T1000 (cell line): ENCODE data around the gene KCNAB2.

Source experiments
- DNase-seq: peaks from one replicate; lab custom pipeline; 2025; ENCODE audit warnings: mixed read lengths; lab: John Stamatoyannopoulos, UW

Gene KCNAB2

DNA sequence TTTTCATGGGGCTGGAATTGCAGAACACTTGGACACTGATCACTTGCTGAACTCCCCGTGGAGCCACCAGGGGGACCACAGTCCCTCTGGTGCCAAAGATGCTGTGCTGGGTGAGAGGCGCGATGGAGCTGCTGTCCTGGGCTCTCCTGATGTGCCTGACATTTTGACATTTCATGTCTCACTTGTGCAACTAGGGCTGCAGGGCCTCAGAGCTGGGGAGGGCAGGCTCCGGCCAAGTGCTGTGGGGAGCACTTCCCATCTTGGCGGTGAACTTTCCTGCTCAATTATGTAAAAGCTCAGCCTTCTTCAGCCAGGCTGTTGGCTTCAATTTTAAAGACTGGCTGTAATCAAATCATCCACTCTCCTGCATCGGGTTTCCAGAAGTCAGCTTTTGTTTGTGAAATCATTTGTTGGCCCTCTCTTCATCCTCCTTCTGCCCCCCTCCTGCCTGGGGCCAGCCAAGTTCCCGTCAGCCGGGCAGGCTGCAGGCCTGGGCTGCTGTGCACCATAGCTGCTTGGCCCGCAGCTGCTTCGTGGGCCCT, 36.8 kb downstream of the KCNAB2 start:
- no peak for DNase-seq

DNA sequence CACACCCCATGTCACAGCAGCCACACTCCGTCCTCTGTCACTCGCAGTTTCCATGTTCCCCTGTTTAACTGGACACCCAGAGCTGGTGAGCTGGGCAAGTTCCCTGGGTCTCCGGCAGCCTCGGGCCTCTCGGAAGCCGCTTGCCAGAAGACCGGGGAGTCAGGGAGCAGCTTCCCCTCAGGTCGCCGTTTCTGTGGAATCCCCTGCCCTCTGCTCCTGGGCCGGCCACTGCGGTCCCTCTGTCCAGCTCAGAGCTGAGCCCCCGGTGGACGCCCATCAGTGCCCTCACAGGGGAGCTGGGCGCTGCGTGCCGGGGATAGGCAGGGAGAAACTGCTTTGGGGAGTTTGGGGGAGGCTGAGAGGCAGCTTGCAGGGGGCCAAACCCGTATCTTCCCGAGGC, 37.7 kb downstream of the KCNAB2 start:
- DNase-seq: no peak

DNA sequence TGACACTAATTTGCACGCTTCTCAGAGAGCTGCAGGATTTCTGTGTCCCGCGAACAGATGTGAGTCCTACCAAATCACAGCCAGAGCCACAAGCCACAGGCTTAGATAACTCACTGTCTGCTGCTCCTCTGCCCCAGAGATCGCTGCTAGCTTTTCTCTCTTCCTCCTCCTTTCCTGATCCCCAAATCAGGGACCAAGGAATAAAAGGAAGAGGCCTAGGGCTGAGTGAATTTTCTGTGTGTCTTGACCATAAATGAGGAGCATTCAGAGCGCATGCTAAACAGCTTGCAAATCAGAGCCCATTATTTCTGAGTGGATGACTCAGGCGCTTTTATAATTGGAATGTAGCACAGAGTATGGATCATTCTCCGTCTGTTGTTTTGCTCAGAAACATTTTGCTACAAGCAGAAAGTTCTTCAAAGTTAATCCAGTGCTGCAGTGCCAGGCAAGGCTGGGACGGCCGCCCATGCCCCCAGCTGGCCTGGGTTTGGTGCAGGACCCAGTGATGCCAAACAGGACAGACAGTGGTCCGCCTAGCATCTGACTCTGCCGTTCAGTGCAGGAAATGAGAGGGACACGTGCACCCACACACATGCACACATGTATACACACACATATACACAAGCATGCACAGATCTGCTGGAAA, 38.2 kb downstream of the KCNAB2 start:
- no peak for DNase-seq

DNA sequence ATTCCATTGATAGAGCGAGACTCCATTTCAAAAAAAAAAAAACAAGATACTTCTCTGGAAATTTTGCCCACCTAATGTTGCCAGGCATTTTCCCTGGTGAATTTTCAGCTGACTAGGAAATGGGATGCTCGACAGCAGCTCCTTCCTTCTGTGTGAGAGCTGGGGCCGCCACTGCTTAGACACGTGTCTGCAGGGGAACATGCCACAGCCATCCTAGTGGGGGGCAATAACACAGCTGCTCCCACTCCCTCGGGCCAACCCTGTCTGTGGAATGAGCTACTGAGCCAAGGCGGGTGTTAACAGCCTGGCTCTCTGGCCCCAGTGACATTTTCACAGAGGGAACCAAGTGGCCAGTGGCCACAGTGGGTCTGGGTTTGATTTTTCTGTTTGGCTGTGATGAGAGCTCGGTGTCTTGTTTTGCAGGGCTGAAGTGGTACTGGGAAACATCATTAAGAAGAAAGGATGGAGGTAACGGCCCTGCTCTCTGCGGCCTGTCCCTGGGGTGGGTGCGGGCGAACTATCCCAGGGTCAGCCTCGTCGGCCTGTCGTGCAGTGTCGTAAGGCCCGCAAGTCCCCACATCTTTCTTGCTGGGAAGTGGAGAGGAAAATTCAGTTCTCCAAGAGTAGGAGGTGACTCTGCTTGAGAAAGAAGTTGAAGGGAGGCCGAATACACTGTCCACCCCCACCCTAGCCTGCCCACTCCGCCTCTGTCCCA, 39.2 kb downstream of the KCNAB2 start:
- no peak for DNase-seq

DNA sequence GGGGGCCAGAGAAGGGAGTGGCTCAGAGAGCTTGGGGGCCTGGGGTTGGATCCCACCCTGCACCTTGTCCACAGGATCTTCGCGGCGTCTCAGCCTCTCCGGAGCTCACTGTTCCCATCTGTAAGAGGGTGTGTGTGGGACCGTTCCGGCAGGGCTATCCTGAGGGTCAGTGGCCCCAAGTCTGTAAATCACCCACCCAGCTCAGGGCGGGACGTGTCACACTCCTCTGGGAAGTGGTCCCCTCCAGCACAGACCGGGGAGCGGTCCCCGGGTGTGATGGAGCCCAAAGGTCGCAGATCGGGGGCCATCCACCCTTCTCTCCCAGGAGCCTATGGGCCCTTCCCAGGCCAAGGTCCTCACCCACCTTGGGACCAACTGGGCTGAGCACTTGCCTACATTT, 40.0 kb downstream of the KCNAB2 start:
- DNase-seq: no peak

DNA sequence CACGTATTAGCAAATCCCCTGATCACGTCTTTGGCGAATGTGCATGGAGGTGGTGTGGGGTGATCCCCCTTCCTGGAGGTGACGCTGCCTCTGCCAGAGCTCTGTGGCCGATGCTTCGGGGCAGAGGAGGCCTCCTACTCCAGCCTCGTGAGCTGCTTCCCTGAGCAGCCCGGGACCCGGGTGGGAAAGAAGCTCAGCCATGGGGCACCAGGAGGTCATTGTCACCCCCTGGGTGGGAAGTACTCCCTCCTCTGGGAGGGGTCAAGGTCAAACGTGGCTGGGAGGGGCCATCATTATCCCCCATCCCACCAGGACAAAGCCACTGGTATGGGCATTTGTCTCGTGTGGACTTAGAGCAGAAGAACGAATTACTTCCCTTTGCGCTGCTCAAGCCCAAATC, 40.7 kb downstream of the KCNAB2 start:
- no peak for DNase-seq

DNA sequence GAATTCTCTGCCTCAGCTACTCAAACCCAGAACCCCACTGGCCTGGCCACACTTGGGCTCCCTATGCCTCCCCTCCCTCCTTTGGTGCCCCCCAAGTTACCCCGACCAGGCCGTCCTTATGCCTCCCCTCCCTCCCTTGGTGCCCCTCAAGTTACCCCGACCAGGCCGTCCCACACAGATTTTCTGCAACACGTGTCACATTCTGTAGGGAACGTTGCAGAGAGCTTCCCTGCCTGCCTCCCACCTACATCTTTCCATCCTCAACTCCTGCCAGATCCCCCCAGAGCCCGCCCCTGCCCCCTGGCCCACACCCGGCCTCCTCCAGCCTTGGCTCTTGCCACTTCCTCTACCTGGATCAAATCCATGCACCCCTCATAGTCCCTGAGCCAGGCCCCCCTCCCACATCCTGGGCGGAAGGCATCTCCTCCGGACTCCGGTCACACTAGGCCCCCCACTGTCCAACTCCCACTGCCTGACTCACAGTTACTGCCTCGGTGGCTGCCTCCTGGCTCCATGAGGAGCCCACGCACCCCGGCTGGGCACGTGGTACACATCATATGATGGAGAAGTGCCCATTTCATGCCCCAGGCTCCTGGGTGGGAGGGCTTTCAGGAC, 41.2 kb downstream of the KCNAB2 start:
- DNase-seq: no peak

DNA sequence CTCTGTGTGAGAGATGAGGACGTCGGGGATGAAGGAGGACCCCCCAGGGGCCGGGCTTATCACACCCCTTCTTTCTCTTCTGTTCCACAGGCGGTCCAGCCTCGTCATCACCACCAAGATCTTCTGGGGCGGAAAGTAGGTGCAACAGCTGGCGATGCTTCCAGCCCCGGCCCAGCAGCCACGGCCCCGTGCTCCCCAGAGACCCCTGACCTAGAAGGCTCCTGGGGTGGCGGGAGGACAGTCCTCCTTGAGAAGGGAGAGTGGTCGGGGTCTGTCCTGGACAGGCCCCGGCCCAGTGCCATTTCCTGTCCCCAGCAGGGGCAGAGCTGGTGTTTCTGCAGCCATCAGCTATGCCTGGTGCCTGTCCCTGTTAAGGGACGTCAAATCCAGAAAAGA, 41.7 kb downstream of the KCNAB2 start:
- no peak for DNase-seq

DNA sequence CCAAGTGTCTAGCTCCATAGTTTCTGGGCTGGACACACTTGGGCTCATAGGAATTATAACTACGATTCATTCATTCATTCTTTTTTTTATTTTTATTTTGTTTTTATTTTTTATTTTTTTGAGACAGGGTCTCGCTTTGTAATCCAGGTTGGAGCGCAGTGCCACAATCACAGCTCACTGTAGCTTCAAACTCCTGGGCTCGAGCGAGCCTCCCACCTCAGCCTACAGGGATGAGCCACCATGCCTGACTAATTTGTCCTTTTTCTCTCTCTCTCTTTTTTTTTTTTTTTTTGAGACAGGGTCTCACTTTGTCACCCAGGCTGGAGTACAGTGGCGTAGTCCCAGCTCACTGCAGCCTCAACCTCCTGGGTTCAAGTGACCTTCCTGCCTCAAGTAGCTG, 42.3 kb downstream of the KCNAB2 start:
- no peak for DNase-seq

DNA sequence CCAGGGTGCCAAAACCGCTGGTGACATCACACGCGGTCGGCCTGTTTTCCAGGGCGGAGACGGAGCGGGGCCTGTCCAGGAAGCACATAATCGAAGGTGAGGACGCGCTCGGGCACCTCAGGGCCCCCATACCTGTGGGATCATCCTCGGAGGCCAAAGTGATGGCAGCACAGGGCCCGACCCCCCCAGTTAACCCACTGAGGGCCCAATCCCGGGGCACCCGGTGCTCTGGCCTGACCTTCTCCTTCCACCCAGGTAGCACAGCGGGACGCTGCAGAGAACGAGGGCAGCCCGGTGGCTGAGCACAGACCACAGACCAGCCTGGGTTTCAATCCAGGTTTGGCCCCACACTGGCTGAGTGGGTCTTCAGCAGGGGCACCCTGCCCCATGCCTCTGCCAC, 43.3 kb downstream of the KCNAB2 start:
- no peak for DNase-seq

DNA sequence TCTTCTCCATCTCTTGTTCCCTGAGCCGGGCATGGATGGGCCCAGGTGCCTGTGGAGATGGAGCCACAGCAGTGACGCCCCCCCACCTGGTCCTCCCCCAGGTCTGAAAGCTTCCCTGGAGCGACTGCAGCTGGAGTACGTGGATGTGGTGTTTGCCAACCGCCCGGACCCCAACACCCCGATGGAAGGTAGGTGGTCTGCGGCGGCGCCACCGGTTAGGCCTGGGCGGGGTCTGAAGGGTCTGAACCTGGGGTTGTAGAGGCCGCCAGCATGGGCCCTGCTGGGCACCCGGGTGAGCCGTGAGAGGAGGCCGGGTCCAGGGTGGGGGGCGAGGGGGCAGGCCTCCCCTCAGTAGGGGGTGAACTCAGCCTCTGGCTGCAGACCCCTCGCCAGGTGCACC, 44.6 kb downstream of the KCNAB2 start:
- no peak for DNase-seq

DNA sequence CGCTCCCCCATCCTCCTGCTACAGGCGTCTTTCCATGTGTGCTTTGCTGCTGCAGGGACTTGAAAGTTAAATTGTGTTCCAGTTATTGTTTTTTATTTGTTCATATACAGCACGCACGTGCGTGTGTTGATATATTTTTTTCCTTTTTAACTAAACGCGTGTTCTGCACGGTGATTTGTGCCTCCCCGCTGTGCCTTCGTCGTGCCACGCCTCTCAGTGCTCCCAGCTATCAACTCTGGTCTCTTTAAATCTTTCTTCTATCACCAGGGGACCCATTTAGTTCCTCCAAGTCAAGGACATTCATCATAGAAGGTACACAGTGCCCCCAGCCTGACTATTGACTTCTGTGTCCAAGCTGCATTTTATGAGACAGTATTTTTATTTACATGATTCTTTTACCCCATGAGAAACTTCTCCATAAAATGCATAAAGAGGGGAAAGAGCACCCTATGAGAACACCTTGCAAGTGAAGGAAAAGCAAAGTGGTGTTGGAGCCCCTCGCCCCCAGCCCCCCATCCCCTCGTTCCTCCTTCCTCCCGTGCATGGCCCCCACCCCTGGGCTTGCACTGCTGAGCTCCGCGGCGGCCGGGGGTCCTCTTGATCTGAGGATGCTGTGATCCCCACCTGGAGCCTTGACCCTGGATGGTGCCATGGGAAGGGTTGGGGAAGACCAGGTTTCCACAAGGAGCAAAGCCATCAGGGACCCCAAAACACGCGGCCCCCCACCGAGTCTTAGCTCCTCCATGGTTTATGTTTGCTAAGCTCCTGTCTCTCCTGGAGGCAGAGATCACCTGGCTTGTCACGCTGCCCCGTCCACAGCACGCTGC, 45.5 kb downstream of the KCNAB2 start:
- no peak for DNase-seq

DNA sequence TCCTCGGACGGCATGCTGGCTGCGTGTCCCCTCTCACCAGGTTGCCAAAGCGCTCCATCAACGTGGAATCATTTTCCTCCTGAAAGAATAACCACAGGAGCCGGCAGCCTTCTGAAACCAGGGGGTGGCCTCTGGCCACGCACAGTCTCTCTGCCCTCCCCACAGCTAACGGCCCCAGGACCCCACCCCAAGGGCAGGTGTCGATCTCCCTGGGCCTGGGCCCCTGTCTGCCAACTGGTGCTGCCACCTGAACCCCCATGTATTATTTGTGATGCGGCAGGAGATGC, 46.1 kb downstream of the KCNAB2 start:
- DNase-seq: no peak

DNA sequence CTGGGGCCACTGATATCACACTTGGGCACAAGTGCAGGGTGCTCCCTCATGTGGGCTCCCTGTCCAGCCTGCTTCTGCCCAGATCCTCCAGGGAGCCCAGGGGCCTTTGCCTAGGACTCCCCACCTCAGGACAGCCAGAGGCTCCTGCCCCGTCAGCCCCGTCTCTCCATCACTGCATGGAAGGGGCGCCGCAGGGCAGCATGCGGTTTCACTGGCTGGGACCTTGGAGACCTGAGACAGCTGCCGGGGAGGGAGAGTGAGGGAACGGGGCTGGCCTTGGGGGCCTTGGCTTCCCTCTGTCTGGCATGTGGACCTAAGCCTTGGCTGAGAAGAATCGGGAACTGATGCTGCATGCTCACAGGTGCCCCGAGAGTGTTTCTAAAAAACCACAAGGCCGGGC, 46.5 kb downstream of the KCNAB2 start:
- no peak for DNase-seq

DNA sequence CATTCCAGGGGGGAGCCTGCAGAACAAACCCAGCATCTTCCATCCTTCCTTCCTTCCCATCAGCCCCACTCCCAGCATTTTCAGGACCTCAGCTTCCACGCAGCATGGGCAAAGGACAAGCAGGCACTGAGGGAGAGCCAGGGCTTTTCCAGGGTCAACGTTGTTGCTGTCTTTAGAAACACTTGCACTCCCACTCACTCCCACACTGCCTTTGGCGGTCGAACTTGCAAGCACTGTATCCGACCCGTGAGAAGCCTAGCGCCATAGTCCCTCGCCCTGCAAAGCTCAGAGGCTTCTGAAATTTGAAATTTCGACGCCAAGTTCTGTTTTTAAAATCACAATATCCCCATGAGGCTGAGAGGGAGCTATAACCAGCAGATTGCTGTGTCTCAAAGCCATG, 47.4 kb downstream of the KCNAB2 start:
- no peak for DNase-seq

DNA sequence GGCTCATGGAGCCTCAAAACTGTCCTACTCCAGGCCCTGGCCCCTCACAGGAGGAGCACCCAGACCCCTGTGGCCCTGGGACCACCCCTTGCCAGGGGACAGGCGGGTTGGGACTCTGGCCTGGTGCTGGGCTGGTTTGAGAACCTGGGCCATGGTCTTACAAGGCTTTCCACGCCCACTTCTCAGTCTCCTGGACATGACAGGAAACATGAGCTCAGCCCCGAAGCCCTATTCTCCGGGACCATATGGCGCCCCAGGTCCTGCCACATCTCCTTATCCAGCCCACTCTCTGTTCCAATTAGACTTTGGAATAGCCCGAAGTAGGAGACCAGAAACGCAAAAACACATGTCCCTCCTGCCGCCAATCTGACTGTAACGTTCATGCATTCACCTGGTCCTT, 47.9 kb downstream of the KCNAB2 start:
- no peak for DNase-seq

DNA sequence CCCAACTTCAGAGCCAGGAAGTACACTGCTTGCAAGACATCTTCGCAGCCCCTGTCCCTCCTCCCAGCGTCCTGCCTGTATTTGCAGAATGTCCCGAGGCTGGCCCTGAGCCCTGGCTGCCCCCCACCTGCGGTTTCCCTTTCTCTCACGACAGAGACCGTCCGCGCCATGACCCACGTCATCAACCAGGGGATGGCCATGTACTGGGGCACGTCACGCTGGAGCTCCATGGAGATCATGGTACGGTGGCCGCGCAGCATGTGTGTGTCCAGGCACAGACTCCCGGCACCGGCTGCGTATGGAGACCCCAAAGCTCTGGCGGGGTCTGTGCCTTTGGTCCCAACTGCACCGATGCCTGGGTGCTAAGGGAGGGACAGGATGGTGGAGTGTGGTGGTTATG, 48.6 kb downstream of the KCNAB2 start:
- no peak for DNase-seq

DNA sequence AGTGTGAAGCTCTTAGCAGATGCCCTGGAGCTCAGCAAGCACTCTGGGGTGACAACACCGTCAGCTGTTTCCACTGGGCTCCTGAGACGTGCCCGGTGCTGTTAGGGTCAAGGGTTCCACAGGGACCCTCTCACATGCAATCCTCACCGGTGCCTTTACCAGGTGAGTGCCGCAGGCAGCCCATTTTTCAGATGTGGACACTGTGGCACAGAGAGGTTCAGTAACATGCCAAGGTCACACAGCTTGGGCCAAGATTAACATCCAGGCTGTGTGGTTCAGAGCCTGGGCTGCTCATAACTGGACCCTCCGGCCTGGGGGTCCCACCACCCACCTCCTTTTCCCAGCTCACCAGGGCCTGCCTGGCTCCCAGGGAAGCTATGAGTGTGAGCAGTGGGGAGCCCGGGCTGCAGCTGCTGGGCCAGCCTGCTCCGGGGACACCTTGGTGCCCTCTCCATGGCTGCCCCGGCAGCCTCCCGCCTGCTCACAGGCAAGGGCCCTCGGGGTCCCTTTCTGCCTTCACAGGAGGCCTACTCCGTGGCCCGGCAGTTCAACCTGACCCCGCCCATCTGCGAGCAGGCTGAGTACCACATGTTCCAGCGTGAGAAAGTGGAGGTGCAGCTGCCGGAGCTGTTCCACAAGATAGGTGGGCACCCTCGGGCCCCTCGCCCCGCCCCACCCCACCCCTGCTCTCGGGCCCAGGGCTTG, 49.3 kb downstream of the KCNAB2 start:
- no peak for DNase-seq

DNA sequence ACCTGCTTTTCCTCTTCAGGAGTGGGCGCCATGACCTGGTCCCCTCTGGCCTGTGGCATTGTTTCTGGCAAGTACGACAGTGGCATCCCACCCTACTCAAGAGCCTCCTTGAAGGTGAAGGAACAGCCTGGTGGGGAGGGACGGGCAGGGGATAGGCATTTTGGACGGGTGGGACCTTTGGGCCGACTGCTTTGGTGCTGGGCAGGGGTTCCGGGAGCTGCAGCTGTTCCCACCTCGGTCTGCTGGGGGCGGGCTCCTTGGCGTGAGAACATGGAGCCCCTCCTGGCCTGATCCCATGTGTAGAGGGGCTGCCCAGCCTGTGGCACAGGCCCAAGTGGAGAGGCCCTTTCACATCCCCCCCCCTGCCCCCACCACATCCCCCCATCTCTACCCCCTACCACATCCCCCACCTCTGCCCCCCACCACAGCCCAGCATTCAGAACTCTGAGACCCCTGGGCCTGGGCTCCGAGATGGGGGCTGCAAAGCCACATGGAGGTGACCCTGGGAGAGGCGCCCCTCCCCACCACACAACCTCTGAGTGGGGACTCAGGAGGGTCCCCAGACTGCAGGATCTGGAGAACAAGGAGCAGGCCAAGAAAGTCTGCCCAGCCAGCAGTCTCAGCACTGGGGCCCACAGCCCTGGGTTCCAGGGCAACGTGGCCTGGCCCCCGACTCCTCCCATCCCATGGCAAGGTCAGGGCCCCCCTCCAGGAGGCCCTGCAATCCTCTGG, 50.0 kb downstream of the KCNAB2 start:
- DNase-seq: no peak

DNA sequence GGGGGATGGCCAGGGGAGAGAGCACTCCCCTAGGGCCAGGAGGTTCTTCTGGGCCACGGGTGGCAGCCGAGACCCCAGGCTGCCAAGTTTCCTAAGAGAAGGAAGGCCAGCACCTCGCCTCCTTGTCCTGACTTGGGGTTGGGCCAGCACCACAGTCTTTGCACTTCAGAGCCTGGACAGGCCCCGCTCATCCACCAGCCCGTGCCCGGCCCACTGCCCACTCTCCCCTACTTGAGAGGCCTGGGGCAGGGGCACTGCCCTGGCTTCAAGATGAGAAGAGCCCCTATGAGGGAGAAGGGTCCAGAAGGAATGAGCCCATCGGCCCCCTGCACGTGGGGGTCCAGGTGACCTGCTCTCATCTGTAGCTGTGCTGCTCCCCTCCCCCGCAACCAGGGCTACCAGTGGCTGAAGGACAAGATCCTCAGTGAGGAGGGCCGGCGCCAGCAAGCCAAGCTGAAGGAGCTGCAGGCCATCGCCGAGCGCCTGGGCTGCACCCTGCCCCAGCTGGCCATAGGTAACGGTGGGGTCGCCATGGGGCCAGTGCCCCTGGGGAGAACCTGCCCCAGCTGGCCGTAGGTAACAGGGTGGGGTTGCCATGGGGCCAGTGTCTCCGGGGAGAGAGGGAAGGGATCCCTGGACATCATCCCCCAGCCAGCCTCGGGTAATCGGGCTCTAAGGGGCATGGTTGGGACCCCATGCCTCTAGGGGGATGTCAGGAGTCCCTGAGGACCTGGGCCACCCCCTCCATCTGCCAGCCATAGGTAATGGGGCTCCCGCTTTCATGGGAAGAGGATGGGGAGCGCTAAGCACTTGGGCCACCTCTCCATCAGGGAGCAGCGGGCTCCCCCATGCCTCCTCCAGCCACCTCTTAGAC, 50.8 kb downstream of the KCNAB2 start:
- no peak for DNase-seq
